DMS153 treated with DMSO at 0.1 percent for 48 hours (cell line): ENCODE results near the gene TSPAN31.
A peak's percentile ranks its signal among the peaks of the same experiment; 100 is the strongest.

Experiments
- DNase-seq: peaks from one replicate; lab custom pipeline; 2025; ENCODE audit not compliant: unreplicated experiment; lab: John Stamatoyannopoulos, UW

Gene TSPAN31

DNA sequence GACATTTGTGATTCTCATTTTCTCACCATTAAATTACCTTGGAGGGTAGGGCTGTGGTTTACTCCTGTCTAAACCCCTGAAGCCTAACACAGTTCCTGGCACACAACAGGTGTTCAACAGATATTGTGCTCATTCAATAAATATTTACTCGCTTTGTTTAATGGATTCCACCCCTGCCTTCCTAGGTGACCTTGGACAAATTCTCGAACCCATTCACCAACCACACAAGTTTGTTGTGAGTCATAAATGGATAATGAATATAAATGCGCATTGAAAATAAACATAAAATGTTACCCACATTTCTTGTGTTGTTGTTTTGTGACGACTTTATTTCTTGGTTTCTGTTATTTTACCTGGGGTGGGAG is 37.4 kb downstream of the TSPAN31 start:
- no peak for DNase-seq

DNA sequence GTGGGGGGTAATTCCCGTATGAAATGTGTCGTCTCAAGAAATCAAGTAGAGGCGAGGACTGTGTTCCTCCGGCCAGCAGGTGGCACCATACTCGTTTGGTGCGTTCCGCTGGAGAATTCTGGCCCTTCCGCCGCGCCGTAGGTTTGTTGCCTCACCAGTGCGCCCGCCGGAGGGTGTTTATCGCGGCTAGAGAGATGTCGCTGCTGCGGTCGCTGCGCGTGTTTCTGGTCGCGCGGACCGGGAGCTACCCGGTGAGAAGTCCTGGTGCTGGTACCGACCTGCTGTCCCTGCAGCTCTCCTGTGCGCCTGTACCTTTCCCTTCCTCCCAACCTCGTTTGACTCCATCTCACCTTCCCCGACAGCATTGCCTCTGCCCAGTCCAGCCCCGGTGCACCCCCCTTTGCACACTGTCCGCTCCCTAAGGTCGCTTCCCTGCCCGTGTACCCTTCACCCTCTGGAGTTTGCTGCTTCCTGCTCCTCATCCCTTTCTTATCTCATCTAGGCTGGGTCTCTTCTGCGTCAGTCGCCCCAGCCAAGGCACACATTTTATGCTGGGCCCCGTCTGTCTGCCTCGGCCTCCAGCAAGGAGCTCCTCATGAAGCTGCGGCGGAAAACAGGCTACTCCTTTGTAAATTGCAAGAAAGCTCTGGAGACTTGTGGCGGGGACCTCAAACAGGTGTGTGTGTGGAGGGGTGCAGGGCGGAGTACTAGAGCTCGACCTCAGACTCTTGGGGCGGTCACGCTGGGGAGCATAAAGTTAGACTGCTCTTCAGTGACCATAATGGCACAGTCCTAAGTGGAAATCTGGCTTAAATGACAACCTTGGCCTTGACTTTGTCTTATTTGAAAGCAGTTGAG is 38.0 kb downstream of the TSPAN31 start, which contains the start of gene TSFM:
TSS of gene TSFM (plus strand) at position 180 of the 858 bp plus-strand sequence. CDS start at position 195, 15 bp downstream.
- DNase-seq = peak; percentile 89

DNA sequence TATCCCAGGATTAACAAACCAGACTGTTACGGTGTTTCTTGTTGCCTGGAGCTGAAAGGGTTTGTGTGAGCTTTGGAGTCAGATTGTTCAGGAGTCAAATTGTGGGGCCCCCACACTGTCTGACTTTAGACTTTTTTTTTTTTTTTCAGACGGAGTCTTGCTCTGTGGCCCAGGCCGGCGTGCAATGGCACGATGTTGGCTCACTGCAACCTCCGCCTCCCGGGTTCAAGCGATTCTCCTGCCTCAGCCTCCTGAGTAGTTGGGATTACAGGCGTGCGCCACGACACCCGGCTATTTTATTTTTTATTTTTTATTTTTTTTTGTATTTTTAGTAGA is 38.6 kb downstream of the TSPAN31 start:
- DNase-seq = no peak

DNA sequence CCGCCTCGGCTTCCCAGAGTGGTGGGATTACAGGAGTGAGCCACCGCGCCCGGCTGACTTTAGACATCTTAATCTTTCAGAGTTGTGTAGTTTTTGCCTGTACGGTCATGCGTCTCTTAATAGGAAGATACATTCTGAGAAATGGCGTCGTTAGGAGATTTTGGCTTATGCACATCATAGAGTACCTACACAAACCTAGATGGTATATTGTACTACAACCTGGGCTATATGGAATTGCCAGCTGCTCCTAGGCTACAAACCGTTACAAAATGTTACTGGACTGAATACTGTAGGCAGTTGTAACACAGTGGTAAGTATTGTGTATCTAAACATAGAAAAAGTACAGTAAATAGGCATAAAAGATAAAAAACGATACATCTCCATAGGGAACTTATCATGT is 39.0 kb downstream of the TSPAN31 start:
- DNase-seq = no peak

DNA sequence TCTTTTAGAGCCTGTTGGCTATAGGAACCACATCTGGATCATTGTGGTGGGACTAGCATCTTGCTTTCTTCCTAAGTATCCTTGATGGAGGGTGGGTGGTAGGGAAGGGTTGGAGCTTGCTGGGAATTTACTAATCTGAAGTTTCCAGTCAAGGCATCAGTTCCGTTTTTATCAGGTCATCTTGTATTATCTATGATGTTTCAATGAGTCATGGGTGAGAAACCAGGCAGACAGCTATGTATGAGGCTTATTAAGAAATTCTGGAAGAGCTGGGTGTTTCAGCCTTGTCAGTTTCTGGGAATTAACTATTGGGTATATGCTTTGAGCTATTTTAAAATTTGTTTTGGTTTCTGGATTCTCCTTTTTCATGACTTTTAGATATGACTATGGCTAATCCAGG is 49.1 kb downstream of the TSPAN31 start:
- DNase-seq = no peak

DNA sequence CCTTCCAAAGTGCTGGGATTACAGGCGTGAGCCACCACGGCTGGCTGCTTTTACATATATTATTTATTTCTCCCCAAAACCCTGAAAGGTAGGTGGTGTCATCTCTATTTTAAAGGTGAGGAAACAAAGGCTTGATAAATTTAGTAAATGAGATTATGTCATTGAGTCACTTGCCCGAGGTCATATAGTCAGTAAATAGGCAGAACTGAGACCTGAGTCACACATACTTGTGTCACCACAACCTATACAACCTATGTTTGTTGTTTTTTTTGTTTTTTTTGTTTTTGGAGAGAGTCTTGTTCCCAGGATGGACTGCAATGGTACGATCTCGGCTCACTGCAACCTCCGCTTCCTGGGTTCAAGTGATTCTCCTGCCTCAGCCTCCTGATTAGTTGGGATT is 50.5 kb downstream of the TSPAN31 start:
- no peak for DNase-seq

DNA sequence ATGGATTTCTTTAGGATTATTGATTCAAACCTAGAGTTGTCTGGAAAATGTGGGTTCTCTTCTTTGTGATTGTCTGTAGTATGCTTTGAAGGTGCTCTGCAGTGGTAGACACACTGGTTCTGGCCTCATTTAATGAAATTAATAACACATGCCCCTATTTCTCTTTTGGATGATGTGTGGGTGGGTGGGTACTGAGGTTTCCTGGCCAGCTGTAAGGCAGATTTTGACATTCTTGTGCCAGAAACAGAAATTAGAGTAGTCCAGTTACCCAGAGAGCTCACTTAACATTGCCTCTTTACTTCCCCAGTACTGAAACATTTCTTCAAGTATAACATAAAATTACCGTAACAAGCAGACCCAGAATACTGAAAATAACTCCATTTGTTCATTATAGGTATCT is 52.2 kb downstream of the TSPAN31 start:
- no peak for DNase-seq

DNA sequence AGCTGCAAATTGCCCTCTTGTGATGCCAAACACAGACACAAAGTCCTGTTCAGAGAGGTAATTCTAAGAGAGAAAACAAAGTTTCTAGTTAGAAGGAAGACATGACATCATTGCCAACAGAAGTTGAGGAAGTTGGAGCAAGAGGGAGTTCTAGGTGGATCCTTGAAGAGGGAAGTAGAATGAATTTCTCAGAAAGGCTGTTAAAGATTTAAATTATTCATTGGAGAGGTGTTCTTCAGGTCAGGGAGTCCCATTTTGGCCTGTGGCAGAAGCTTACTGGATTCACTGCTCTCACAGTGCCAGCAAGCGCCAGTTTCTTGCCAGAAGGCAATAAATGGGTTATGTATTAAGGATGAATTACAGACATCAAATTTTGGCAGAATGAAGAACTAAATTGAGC is 53.1 kb downstream of the TSPAN31 start:
- no peak for DNase-seq
